ENCODE results near the gene CYS1. TPM values are rescaled to one million over a fixed set of nuclear protein-coding genes. Genes with fewer than 3 reads are reported as not detected.
A peak's percentile ranks its signal among the peaks of the same experiment; 100 is the strongest.
"Not testable (repeated sequence)": the region's sequence is repeated elsewhere in the genome, so short reads cannot be mapped to it uniquely, and the experiment has no call there.

CYS1 gene
- total RNA-seq, 1 experiment from 2014 or later = not detected

GRCh38 chr2:10016001-10016801, 64.0 kb downstream of the CYS1 start:
- Mint-ChIP-seq H3K36me3 (ENCODE audit: insufficient read depth, unreplicated experiment) (no peaks in the 10 kb centered on the region), H3K9me3 (ENCODE audit: unreplicated experiment) (no peaks in the 10 kb centered on the region), H3K4me1 (ENCODE audit: insufficient read depth, unreplicated experiment) (peaks cover 10% of the 10 kb centered on the region), H3K4me3 (ENCODE audit: unreplicated experiment) (no peak overlapping the region), H3K27me3 (ENCODE audit: insufficient read depth, unreplicated experiment) (no peaks in the 10 kb centered on the region), H3K27ac (ENCODE audit: low read depth, unreplicated experiment) (no peak overlapping the region)
- no peak for DNase-seq (ENCODE audit: unreplicated experiment)
- intact Hi-C loops (cut with micrococcal nuclease) = no loop called here
- no TSS peak for BruUV-seq (replicated peaks)
- CTCF ChIA-PET = interaction anchor here (0.9 to 1.0 kb wide), 2 partner anchors 32 to 419 kb away, joined by 4 to 8 read pairs; no protein-coding TSS in a partner anchor
- no peak for TF ChIP-seq CTCF (IDR thresholded peaks at IDR 0.05; ENCODE audit: unreplicated experiment)
- POLR2A ChIA-PET = interaction anchor here (0.8 kb wide), 1 partner anchor 457 kb away, joined by 3 read pairs; no protein-coding TSS in a partner anchor

- H3K36me3 Mint-ChIP-seq (ENCODE audit: insufficient read depth, unreplicated experiment); H3K27ac Mint-ChIP-seq (ENCODE audit: low read depth, unreplicated experiment); H3K4me1 Mint-ChIP-seq (ENCODE audit: insufficient read depth, unreplicated experiment); H3K9me3 Mint-ChIP-seq (ENCODE audit: unreplicated experiment); CTCF ChIA-PET; H3K4me3 Mint-ChIP-seq (ENCODE audit: unreplicated experiment); BruUV-seq (replicated peaks); POLR2A ChIA-PET; intact Hi-C loops (cut with micrococcal nuclease); H3K27me3 Mint-ChIP-seq (ENCODE audit: insufficient read depth, unreplicated experiment); DNase-seq (ENCODE audit: unreplicated experiment): not testable (repeated sequence)
Observed at GRCh38 chr2:10015376-10015989, 64.7 kb downstream of the CYS1 start.

- H3K36me3 Mint-ChIP-seq (ENCODE audit: insufficient read depth, unreplicated experiment) = no peaks in the 10 kb centered on the region
- POLR2A ChIA-PET = no interaction called here
- H3K4me3 Mint-ChIP-seq (ENCODE audit: unreplicated experiment) = no peak overlapping the region
- H3K4me1 Mint-ChIP-seq (ENCODE audit: insufficient read depth, unreplicated experiment) = peaks cover 10% of the 10 kb centered on the region
- H3K27ac Mint-ChIP-seq (ENCODE audit: low read depth, unreplicated experiment) = no peak overlapping the region
- H3K9me3 Mint-ChIP-seq (ENCODE audit: unreplicated experiment) = no peaks in the 10 kb centered on the region
- no peak for TF ChIP-seq CTCF (IDR thresholded peaks at IDR 0.05; ENCODE audit: unreplicated experiment)
- no peaks in the 10 kb centered on the region for H3K27me3 Mint-ChIP-seq (ENCODE audit: insufficient read depth, unreplicated experiment)
- no TSS peak for BruUV-seq (replicated peaks)
- peak; percentile 60 for DNase-seq (ENCODE audit: unreplicated experiment)
- intact Hi-C loops (cut with micrococcal nuclease) = no loop called here
- CTCF ChIA-PET = no interaction called here
Observed at GRCh38 chr2:10014418-10015190, 65.6 kb downstream of the CYS1 start.

- CTCF ChIA-PET; H3K4me1 Mint-ChIP-seq (ENCODE audit: insufficient read depth, unreplicated experiment); BruUV-seq (replicated peaks); DNase-seq (ENCODE audit: unreplicated experiment); H3K4me3 Mint-ChIP-seq (ENCODE audit: unreplicated experiment); H3K9me3 Mint-ChIP-seq (ENCODE audit: unreplicated experiment); H3K36me3 Mint-ChIP-seq (ENCODE audit: insufficient read depth, unreplicated experiment); H3K27me3 Mint-ChIP-seq (ENCODE audit: insufficient read depth, unreplicated experiment); POLR2A ChIA-PET; intact Hi-C loops (cut with micrococcal nuclease); H3K27ac Mint-ChIP-seq (ENCODE audit: low read depth, unreplicated experiment): not testable (repeated sequence)
Observed at GRCh38 chr2:10013651-10014417, 66.4 kb downstream of the CYS1 start.
